Pancreas (tissue), 10 donors: Measurements from ENCODE around the gene GAS2L1. TPM values are rescaled to one million over a fixed set of nuclear protein-coding genes. Genes with fewer than 3 reads are reported as not detected.
A peak's percentile ranks its signal among the peaks of the same experiment; 100 is the strongest.

Experiments
- ATAC-seq, 4 donors: fragments of 200-7000 bp; cut with Tn5 transposase; one replicate each; pipeline versions ENCODE4 v1.8.0 to v1.9.1; 2020; ENCODE audit warnings: mild to moderate bottlenecking in 4 of 4, moderate library complexity in 4 of 4
- DNase-seq, 6 donors: peaks; one replicate each; pipeline ENCODE4 v3.0.0-alpha.2; 2020
- FAIRE-seq: peaks from 2 replicates; lab custom pipeline; 2012; peaks lifted over from hg19 to GRCh38; lab: Jason Lieb, UNC
- H3K27ac ChIP-seq, 4 donors: fragments of 200-600 bp; sonication (generic); 1 replicate in 3 of 4; 2 replicates in 1 of 4; pipeline versions ENCODE4 v1.5.0 to v1.8.0; 2020
- H3K27me3 ChIP-seq, 4 donors: fragments of 200-600 bp; one replicate each; pipeline ENCODE4 v1.8.0; 2021
- H3K36me3 ChIP-seq, 3 donors: fragments of 200-600 bp; sonication (generic) in 1 of 3; one replicate each; pipeline versions ENCODE4 v1.5.0 to v1.8.0; 2020 to 2021
- H3K4me1 ChIP-seq, 3 donors: fragments of 200-600 bp; one replicate each; pipeline ENCODE4 v1.8.0; 2021
- H3K4me3 ChIP-seq, 4 donors: fragments of 200-600 bp; sonication (generic) in 2 of 4; one replicate each; pipeline versions ENCODE4 v1.5.0 to v1.8.0; 2020 to 2021
- H3K9me3 ChIP-seq, 4 donors: fragments of 200-600 bp; one replicate each; pipeline ENCODE4 v1.8.0; 2021
- CTCF ChIP-seq, 4 donors: fragments of 200-600 bp; sonication (generic) in 3 of 4; IDR thresholded peaks; one replicate each; pipeline versions ENCODE4 v1.5.0 to v1.8.0; 2021; ENCODE audit warnings: antibody characterized with exemption in 4 of 4
- WGBS, 2 donors: extraction: QIAGEN DNeasy Blood & Tissue Kit; methylation state at CpG; one replicate each; pipeline ENCODE4 v1.1.7; 2013; 5-methylcytosine and 5-hydroxymethylcytosine counted together
- intact Hi-C, 3 donors: fragments of 100-400 bp; cut with DNase I; formaldehyde crosslinking; loops; one replicate each; pipeline versions ENCODE4 v1.11.1 to v1.14.2; 2022
- polyA plus RNA-seq, 2 donors: library from polyadenylated mRNA; stranded (reverse); fragments of 200-250 nt; gene quantifications; one replicate each; pipeline ENCODE4 v1.2.3, GENCODE V29; 2013
- total RNA-seq, 6 donors: library from RNA; stranded (reverse); fragmentation: NEBNext Ultra II Directional in 4 of 6; extraction: Animal tissue kit (Norgen Biotek cat#: 25700) in 4 of 6; gene quantifications; one replicate each; pipeline versions ENCODE4 v1.2.1 to v1.2.4, GENCODE V29; 2021 to 2023
- donor health status: healthy with polysubstance abuse.
- donor health status: DM: no; HTN: no; CAD: no; lungs with moderate emphysema.
- donor health status: DM: no; HTN: no; CAD: no.
- donor health status: control.
- donor health status: control.
- donor health status: Bipolar disorder and iron deficiency.
- donor health status: DM: yes; HTN: yes; CAD: no.
- donor health status: DM: no; HTN: no; CAD: no.
- donor health status: DM: no; HTN: no; CAD: no.
- donor health status: DM: yes; HTN: yes; CAD: no.

Gene GAS2L1
- total and polyA plus RNA-seq, 8 donors, result 5.2 to 13.6 (median 8.7) TPM

GRCh38 chr22:29328566-29329500 lies 22.4 kb downstream of the GAS2L1 start:
- Histone ChIP-seq H3K4me1 (no peaks in the 10 kb centered on the region), H3K36me3 (peaks cover 0 to 42% (median 7%) of the 10 kb centered on the region in 3 donors), H3K27ac (no peak overlapping the region), H3K27me3 (no peaks in the 10 kb centered on the region), H3K4me3 (no peak overlapping the region), H3K9me3 (no peaks in the 10 kb centered on the region)
- DNase-seq (peak in 1 of 6 donors; percentile 81), ATAC-seq (no peak), FAIRE-seq (no peak)
- no peak for TF ChIP-seq CTCF (IDR thresholded peaks at IDR 0.05)
- 94% methylated on average over 33 to 34 of the region's 34 CpGs for WGBS, 2 donors
- intact Hi-C loops, result no loop called here

- FAIRE-seq (no peak), ATAC-seq (no peak), DNase-seq (no peak)
- no peak for TF ChIP-seq CTCF (IDR thresholded peaks at IDR 0.05)
- peaks cover 0 to 42% (median 7%) of the 10 kb centered on the region in 3 donors for H3K36me3 ChIP-seq
- intact Hi-C loops, result no loop called here
- H3K27me3 ChIP-seq, result no peaks in the 10 kb centered on the region
- 91 to 93% methylated on average over 11 of the region's 11 CpGs for WGBS, 2 donors
- no peak overlapping the region for H3K4me3 ChIP-seq
- H3K27ac ChIP-seq, result no peak overlapping the region
- no peaks in the 10 kb centered on the region for H3K4me1 ChIP-seq
- H3K9me3 ChIP-seq, result no peaks in the 10 kb centered on the region
Measured at GRCh38 chr22:29329581-29329980, 23.1 kb downstream of the GAS2L1 start.

DNA sequence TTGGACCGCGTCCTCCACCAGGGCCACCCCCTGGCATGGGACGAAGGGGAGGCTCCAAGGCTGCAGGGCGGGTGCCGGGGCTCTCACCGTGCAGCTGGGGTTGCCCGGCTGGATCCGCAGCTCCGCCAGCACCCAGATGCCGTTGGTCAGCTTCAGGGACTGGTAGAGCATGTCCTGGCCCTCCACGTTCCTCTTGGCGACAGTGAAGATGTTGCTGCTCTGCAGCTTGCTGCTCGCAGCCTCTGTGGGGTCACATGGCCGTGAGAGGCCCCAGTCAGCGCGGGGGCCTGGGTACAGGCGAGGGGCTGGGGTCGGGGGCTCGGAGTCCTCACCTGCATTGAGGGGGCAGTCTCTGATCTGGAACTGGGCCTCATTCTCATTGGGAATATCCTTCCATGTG lies 23.8 kb downstream of the GAS2L1 start:
- FAIRE-seq (no peak), ATAC-seq (no peak), DNase-seq (no peak)
- Histone ChIP-seq H3K9me3 (no peaks in the 10 kb centered on the region), H3K27ac (no peak overlapping the region), H3K27me3 (no peaks in the 10 kb centered on the region), H3K4me1 (no peaks in the 10 kb centered on the region), H3K36me3 (peaks cover 0 to 42% (median 7%) of the 10 kb centered on the region in 3 donors), H3K4me3 (no peak overlapping the region)
- intact Hi-C loops, result no loop called here
- WGBS, 2 donors, result 92 to 95% methylated on average over 19 of the region's 19 CpGs
- TF ChIP-seq CTCF (IDR thresholded peaks at IDR 0.05), result no peak

DNA sequence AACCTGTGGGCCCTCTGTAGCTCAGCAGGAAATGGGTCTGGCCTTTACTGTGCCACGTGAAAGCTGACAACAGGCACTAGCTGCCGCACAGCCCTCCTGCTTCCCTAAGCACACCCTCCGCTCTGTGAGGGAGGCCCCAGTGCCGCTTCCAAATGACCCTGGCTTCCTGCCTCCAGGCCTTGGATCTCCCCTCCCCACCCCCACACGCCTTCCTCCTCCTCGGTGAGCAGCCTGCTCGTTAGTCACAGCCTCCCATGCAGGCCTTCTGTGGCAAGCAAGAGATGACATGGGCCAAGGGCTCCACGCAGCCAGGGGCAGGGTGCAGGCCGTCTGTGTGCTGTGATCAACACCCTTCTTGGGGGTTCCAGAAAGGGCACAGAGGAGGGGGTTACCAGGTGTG lies 24.3 kb downstream of the GAS2L1 start:
- Histone ChIP-seq H3K27me3 (no peaks in the 10 kb centered on the region), H3K4me3 (no peak overlapping the region), H3K27ac (no peak overlapping the region), H3K4me1 (no peaks in the 10 kb centered on the region), H3K9me3 (no peaks in the 10 kb centered on the region), H3K36me3 (peaks cover 0 to 42% (median 7%) of the 10 kb centered on the region in 3 donors)
- FAIRE-seq, result no peak
- ATAC-seq, result peak in 2 of 4 donors; percentile 10 to 11
- peak in 1 of 6 donors; percentile 30 for DNase-seq
- no peak for TF ChIP-seq CTCF (IDR thresholded peaks at IDR 0.05)
- WGBS, 2 donors, result 77 to 79% methylated on average over 9 of the region's 9 CpGs
- intact Hi-C loops, result no loop called here

- Histone ChIP-seq H3K4me1 (no peaks in the 10 kb centered on the region), H3K27ac (no peak overlapping the region), H3K27me3 (no peaks in the 10 kb centered on the region), H3K4me3 (no peak overlapping the region), H3K36me3 (peaks cover 0 to 42% (median 7%) of the 10 kb centered on the region in 3 donors), H3K9me3 (no peaks in the 10 kb centered on the region)
- no peak for FAIRE-seq
- intact Hi-C loops, result no loop called here
- DNase-seq, result peak in 1 of 6 donors; percentile 28
- 91 to 94% methylated on average over 8 of the region's 8 CpGs for WGBS, 2 donors
- ATAC-seq, result no peak
- TF ChIP-seq CTCF (IDR thresholded peaks at IDR 0.05), result no peak
Measured at GRCh38 chr22:29331213-29331612, 24.8 kb downstream of the GAS2L1 start.
